Measurements from ENCODE around the gene ITGAD.
A peak's percentile ranks its signal among the peaks of the same experiment; 100 is the strongest.

The ITGAD gene

GRCh38 chr16:31452631-31453106 is 59.5 kb downstream of the ITGAD start:
- peaks cover 41% of the 10 kb centered on the region for H3K4me1 ChIP-seq (ENCODE audit: control insufficient read depth, insufficient read depth, low read length, poor library complexity, severe bottlenecking)
- H3K27ac ChIP-seq (ENCODE audit: low read depth, low read length, severe bottlenecking): peak overlapping the region; percentile 83
- WGBS, 2 experiments (ENCODE audit: insufficient coverage in 2 of 2): no CpG with 5 or more reads among the region's 3 CpGs
- peaks cover 20% of the 10 kb centered on the region for H3K36me3 ChIP-seq (ENCODE audit: control insufficient read depth, insufficient read depth, low read length)
- H3K4me3 ChIP-seq (ENCODE audit: extremely low read depth, insufficient read depth, low read length, poor library complexity, severe bottlenecking): no peak overlapping the region
- no peaks in the 10 kb centered on the region for H3K9me3 ChIP-seq (ENCODE audit: control insufficient read depth, low read length)

GRCh38 chr16:31453255-31454204 is 60.4 kb downstream of the ITGAD start:
- Histone ChIP-seq H3K9me3 (ENCODE audit: control insufficient read depth, low read length) (no peaks in the 10 kb centered on the region), H3K27ac (ENCODE audit: low read depth, low read length, severe bottlenecking) (peak overlapping the region; percentile 83), H3K4me1 (ENCODE audit: control insufficient read depth, insufficient read depth, low read length, poor library complexity, severe bottlenecking) (peaks cover 44% of the 10 kb centered on the region), H3K4me3 (ENCODE audit: extremely low read depth, insufficient read depth, low read length, poor library complexity, severe bottlenecking) (no peak overlapping the region), H3K36me3 (ENCODE audit: control insufficient read depth, insufficient read depth, low read length) (peaks cover 23% of the 10 kb centered on the region)
- 38 to 49% methylated on average over 13 to 14 of the region's 20 CpGs for WGBS, 2 experiments (ENCODE audit: insufficient coverage in 2 of 2)

- peaks cover 44% of the 10 kb centered on the region for H3K4me1 ChIP-seq (ENCODE audit: control insufficient read depth, insufficient read depth, low read length, poor library complexity, severe bottlenecking)
- no peak overlapping the region for H3K4me3 ChIP-seq (ENCODE audit: extremely low read depth, insufficient read depth, low read length, poor library complexity, severe bottlenecking)
- no peaks in the 10 kb centered on the region for H3K9me3 ChIP-seq (ENCODE audit: control insufficient read depth, low read length)
- H3K27ac ChIP-seq (ENCODE audit: low read depth, low read length, severe bottlenecking): no peak overlapping the region
- H3K36me3 ChIP-seq (ENCODE audit: control insufficient read depth, insufficient read depth, low read length): peaks cover 23% of the 10 kb centered on the region
- WGBS, 2 experiments (ENCODE audit: insufficient coverage in 2 of 2): 84 to 89% methylated on average over 13 to 14 of the region's 17 CpGs
Measured at GRCh38 chr16:31455601-31456314, 62.6 kb downstream of the ITGAD start.

- Histone ChIP-seq H3K4me1 (ENCODE audit: control insufficient read depth, insufficient read depth, low read length, poor library complexity, severe bottlenecking) (peaks cover 41% of the 10 kb centered on the region), H3K9me3 (ENCODE audit: control insufficient read depth, low read length) (no peaks in the 10 kb centered on the region), H3K4me3 (ENCODE audit: extremely low read depth, insufficient read depth, low read length, poor library complexity, severe bottlenecking) (peak overlapping the region; percentile 88), H3K27ac (ENCODE audit: low read depth, low read length, severe bottlenecking) (no peak overlapping the region), H3K36me3 (ENCODE audit: control insufficient read depth, insufficient read depth, low read length) (peaks cover 23% of the 10 kb centered on the region)
- 83 to 87% methylated on average over 1 to 4 of the region's 8 CpGs for WGBS, 2 experiments (ENCODE audit: insufficient coverage in 2 of 2)
Measured at GRCh38 chr16:31456988-31457360, 63.8 kb downstream of the ITGAD start.

GRCh38 chr16:31458073-31458843 is 65.1 kb downstream of the ITGAD start:
- WGBS, 2 experiments (ENCODE audit: insufficient coverage in 2 of 2): 3 to 4% methylated on average over 30 to 40 of the region's 42 CpGs
- Histone ChIP-seq H3K36me3 (ENCODE audit: control insufficient read depth, insufficient read depth, low read length) (peaks cover 30% of the 10 kb centered on the region), H3K27ac (ENCODE audit: low read depth, low read length, severe bottlenecking) (peak overlapping the region; percentile 99), H3K9me3 (ENCODE audit: control insufficient read depth, low read length) (no peaks in the 10 kb centered on the region), H3K4me1 (ENCODE audit: control insufficient read depth, insufficient read depth, low read length, poor library complexity, severe bottlenecking) (peaks cover 30% of the 10 kb centered on the region), H3K4me3 (ENCODE audit: extremely low read depth, insufficient read depth, low read length, poor library complexity, severe bottlenecking) (peak overlapping the region; percentile 88)

GRCh38 chr16:31458844-31459686 is 65.9 kb downstream of the ITGAD start, which contains the start of gene ARMC5:
TSS of gene ARMC5 (plus strand) at chr16:31459501. CDS start at chr16:31459525, 24 bp downstream.
- peaks cover 23% of the 10 kb centered on the region for H3K4me1 ChIP-seq (ENCODE audit: control insufficient read depth, insufficient read depth, low read length, poor library complexity, severe bottlenecking)
- H3K36me3 ChIP-seq (ENCODE audit: control insufficient read depth, insufficient read depth, low read length): peaks cover 34% of the 10 kb centered on the region
- 0% methylated on average over 77 to 78 of the region's 91 CpGs for WGBS, 2 experiments (ENCODE audit: insufficient coverage in 2 of 2)
- peak within 1 kb of the TSS; percentile 88 for H3K4me3 ChIP-seq (ENCODE audit: extremely low read depth, insufficient read depth, low read length, poor library complexity, severe bottlenecking)
- peak within 1 kb of the TSS; percentile 99 for H3K27ac ChIP-seq (ENCODE audit: low read depth, low read length, severe bottlenecking)
- no peaks in the 10 kb centered on the region for H3K9me3 ChIP-seq (ENCODE audit: control insufficient read depth, low read length)

GRCh38 chr16:31459687-31460581 is 66.8 kb downstream of the ITGAD start:
- peak overlapping the region; percentile 88 for H3K4me3 ChIP-seq (ENCODE audit: extremely low read depth, insufficient read depth, low read length, poor library complexity, severe bottlenecking)
- 7 to 8% methylated on average over 38 to 40 of the region's 61 CpGs for WGBS, 2 experiments (ENCODE audit: insufficient coverage in 2 of 2)
- no peaks in the 10 kb centered on the region for H3K9me3 ChIP-seq (ENCODE audit: control insufficient read depth, low read length)
- peaks cover 16% of the 10 kb centered on the region for H3K4me1 ChIP-seq (ENCODE audit: control insufficient read depth, insufficient read depth, low read length, poor library complexity, severe bottlenecking)
- H3K27ac ChIP-seq (ENCODE audit: low read depth, low read length, severe bottlenecking): peak overlapping the region; percentile 99
- H3K36me3 ChIP-seq (ENCODE audit: control insufficient read depth, insufficient read depth, low read length): peaks cover 42% of the 10 kb centered on the region

- Histone ChIP-seq H3K4me3 (ENCODE audit: extremely low read depth, insufficient read depth, low read length, poor library complexity, severe bottlenecking) (peak overlapping the region; percentile 44), H3K27ac (ENCODE audit: low read depth, low read length, severe bottlenecking) (peak overlapping the region; percentile 99), H3K4me1 (ENCODE audit: control insufficient read depth, insufficient read depth, low read length, poor library complexity, severe bottlenecking) (peaks cover 16% of the 10 kb centered on the region), H3K36me3 (ENCODE audit: control insufficient read depth, insufficient read depth, low read length) (peaks cover 46% of the 10 kb centered on the region), H3K9me3 (ENCODE audit: control insufficient read depth, low read length) (no peaks in the 10 kb centered on the region)
- WGBS, 2 experiments (ENCODE audit: insufficient coverage in 2 of 2): 86% methylated on average over 3 of the region's 8 CpGs
Measured at GRCh38 chr16:31460582-31461002, 67.5 kb downstream of the ITGAD start.
